Left ventricle myocardium inferior (tissue), 1 donor: Measurements from ENCODE around the gene HERC2. TPM values are rescaled to one million over a fixed set of nuclear protein-coding genes. Genes with fewer than 3 reads are reported as not detected.

ENCODE experiments used
- DNase-seq: peaks from one replicate; pipeline ENCODE4 v3.0.0-alpha.2; 2020
- H3K27ac ChIP-seq: fragments of 200-600 bp; replicated peaks from 2 replicates; pipeline ENCODE4 v1.8.0; 2021
- H3K27me3 ChIP-seq: fragments of 200-600 bp; 2 replicates; pipeline ENCODE4 v1.8.0; 2021; ENCODE audit warnings: low read depth
- H3K36me3 ChIP-seq: fragments of 200-600 bp; 2 replicates; pipeline ENCODE4 v1.8.0; 2021
- H3K4me1 ChIP-seq: fragments of 200-600 bp; 2 replicates; pipeline ENCODE4 v1.8.0; 2021
- H3K4me3 ChIP-seq: fragments of 200-600 bp; 2 replicates; pipeline ENCODE4 v1.8.0; 2021; ENCODE audit warnings: mild to moderate bottlenecking, moderate library complexity
- H3K9me3 ChIP-seq: fragments of 200-600 bp; replicated peaks from 2 replicates; pipeline ENCODE4 v1.8.0; 2021
- intact Hi-C: fragments of 100-400 bp; cut with micrococcal nuclease; formaldehyde crosslinking; loops from one replicate; pipeline ENCODE4 v1.11.0; 2022
- total RNA-seq: library from RNA; stranded (reverse); fragmentation: NEBNext Ultra II Directional; extraction: Animal tissue kit (Norgen Biotek cat#: 25700); gene quantifications from one replicate; pipeline ENCODE4 v1.2.1, GENCODE V29; 2021
- TF ChIP-seq, protein P1 (sequence below): fragments of 200-600 bp; IDR thresholded peaks from 2 replicates; pipeline ENCODE4 v1.8.0; 2021; ENCODE audit warnings: antibody characterized with exemption, mild to moderate bottlenecking, borderline replicate concordance
- donor health status: DM: no; HTN: yes; CAD: no; lungs with severe emphysema.

HERC2 gene
- total RNA-seq, 1 donor from 2014 or later, result 45.8 TPM

DNA sequence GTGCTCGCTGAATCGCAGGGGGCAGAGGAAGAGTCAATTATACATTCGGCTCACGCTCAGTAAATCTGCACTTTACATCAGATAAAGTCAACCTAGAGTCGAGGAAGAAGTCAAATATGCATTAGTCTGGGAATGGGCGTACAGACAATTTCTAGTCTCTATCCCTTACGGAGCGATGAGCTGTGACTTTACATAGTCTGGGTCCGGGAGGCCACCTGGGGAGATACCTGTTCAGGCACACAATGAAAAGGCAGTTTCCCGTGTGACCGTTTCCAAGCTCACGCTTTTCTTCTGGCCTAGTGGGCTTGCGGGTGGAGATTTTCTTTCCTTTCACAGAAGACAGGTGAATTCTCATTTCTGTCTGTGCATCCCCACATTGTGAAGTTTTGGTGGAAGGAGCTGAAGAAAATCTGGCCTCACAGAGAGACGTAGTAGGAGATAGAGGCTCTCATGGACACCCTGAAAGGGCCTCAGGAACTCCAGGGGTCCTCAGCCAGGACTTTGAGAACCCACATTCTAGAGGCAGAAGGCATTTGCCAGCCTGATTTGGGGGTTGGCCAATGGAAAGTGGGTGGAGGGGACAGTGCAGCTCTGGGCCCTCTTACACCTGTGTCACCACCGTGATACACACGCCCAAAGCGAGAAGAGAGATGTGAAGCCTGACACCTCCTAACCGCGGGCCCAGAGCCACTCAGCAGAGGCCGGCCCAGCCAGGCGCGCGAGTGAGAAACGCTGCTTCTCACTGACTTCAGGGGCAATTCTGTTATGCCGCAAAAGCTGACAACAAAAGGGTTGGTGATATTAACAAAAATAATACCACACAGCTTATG lies 212.1 kb downstream of the HERC2 start:
- Histone ChIP-seq H3K27me3 (peaks cover 16% of the 10 kb centered on the region), H3K4me1 (peaks cover 16% of the 10 kb centered on the region), H3K27ac (no peak overlapping the region), H3K36me3 (peaks cover 39% of the 10 kb centered on the region), H3K4me3 (no peak overlapping the region), H3K9me3 (no peaks in the 10 kb centered on the region)
- intact Hi-C loops, result no loop called here
- TF ChIP-seq, protein P1, sequence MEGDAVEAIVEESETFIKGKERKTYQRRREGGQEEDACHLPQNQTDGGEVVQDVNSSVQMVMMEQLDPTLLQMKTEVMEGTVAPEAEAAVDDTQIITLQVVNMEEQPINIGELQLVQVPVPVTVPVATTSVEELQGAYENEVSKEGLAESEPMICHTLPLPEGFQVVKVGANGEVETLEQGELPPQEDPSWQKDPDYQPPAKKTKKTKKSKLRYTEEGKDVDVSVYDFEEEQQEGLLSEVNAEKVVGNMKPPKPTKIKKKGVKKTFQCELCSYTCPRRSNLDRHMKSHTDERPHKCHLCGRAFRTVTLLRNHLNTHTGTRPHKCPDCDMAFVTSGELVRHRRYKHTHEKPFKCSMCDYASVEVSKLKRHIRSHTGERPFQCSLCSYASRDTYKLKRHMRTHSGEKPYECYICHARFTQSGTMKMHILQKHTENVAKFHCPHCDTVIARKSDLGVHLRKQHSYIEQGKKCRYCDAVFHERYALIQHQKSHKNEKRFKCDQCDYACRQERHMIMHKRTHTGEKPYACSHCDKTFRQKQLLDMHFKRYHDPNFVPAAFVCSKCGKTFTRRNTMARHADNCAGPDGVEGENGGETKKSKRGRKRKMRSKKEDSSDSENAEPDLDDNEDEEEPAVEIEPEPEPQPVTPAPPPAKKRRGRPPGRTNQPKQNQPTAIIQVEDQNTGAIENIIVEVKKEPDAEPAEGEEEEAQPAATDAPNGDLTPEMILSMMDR, result no peak
- DNase-seq, result no peak

DNA sequence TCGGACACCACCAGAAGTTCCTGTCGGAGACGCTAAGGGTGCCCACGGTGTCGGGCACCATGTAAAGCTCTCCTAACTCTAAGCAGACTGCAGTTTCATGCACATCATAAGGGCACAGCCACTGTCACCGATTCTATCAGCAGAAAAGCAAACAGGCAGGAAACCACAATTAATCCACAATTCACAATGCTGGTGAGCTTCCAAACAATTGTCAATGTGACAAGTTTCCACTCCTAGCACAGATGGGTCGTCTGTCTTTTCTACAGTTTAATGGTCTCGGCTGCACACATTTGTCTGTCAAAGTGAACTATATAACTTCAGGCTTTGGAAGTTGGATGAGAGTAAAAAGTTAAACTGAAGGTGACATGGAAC lies 214.1 kb downstream of the HERC2 start:
- Histone ChIP-seq H3K27ac (no peak overlapping the region), H3K4me3 (peak overlapping the region; percentile 76), H3K27me3 (peaks cover 31% of the 10 kb centered on the region), H3K9me3 (no peaks in the 10 kb centered on the region), H3K36me3 (peaks cover 19% of the 10 kb centered on the region), H3K4me1 (peaks cover 16% of the 10 kb centered on the region)
- no peak for DNase-seq
- intact Hi-C loops, result no loop called here
- TF ChIP-seq, protein P1, result no peak

DNA sequence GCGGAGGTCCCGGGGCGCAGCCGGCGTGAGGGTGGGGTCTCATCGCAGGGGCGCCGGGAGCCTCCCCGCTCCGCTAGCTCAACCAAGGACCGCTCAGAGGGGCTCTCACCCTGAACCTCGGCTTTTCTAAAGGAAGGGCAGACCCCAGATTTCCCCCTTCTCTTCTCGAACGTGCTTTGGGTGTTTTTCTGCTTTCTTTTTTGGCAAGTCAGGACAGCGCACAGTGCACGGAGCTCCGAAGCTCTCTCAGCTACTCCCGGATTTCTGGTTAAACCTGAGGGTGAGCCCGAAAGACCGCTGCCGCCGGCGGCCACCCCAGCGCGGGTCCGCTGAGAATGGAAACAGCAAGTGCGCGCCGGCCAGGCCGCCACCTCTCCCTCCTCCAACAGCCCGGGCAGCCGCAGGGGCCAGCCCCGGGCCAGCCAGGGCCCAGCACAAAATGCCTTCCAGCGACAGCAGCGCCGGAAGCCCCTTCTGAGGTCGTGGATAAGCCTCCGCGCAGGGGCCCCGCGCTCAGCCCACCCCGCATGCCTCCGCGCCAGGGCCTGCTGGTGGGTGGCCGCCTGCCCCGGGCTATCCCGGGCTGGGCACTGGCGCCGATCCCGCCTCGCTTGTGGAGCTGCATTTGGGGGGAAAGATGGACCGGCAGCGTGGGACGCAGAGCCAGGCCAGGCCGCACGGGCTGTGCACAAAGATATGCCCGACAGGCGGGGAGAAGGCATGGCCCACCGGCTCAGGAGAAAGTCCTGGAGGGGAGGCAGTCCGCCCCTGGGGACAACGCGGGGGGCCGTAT lies 214.7 kb downstream of the HERC2 start:
- Histone ChIP-seq H3K9me3 (no peaks in the 10 kb centered on the region), H3K36me3 (peaks cover 13% of the 10 kb centered on the region), H3K27me3 (peaks cover 36% of the 10 kb centered on the region), H3K4me3 (peak overlapping the region; percentile 76), H3K4me1 (peaks cover 16% of the 10 kb centered on the region), H3K27ac (no peak overlapping the region)
- DNase-seq, result peak; percentile 8
- intact Hi-C loops, result no loop called here
- TF ChIP-seq, protein P1, result no peak

GRCh38 chr15:28106294-28107110 lies 215.5 kb downstream of the HERC2 start:
- no peak overlapping the region for H3K27ac ChIP-seq

More at GRCh38 chr15:28106294-28107110, 215.5 kb downstream of the HERC2 start:
- DNase-seq, result no peak
- intact Hi-C loops, result no loop called here
- TF ChIP-seq, protein P1, result no peak
- H3K27me3 ChIP-seq, result peaks cover 38% of the 10 kb centered on the region
- H3K9me3 ChIP-seq, result no peaks in the 10 kb centered on the region
- peaks cover 16% of the 10 kb centered on the region for H3K4me1 ChIP-seq
- peaks cover 5% of the 10 kb centered on the region for H3K36me3 ChIP-seq
- peak overlapping the region; percentile 76 for H3K4me3 ChIP-seq
